Upper lobe of left lung (tissue), 6 donors: ENCODE results near the gene ATG2B. TPM values are rescaled to one million over a fixed set of nuclear protein-coding genes. Genes with fewer than 3 reads are reported as not detected.

Experiments used
- ATAC-seq, 2 donors: fragments of 200-7000 bp; cut with Tn5 transposase; one replicate each; pipeline ENCODE4 v1.9.1; 2022; ENCODE audit warnings: mild to moderate bottlenecking in 2 of 2, moderate library complexity in 2 of 2; ENCODE audit not compliant: low FRiP score in 2 of 2
- DNase-seq, 2 donors: peaks; one replicate each; pipeline ENCODE4 v3.0.0-alpha.2; 2019 to 2020
- H3K27ac ChIP-seq, 4 donors: fragments of 200-600 bp; sonication (generic); one replicate each; pipeline ENCODE4 v1.5.1; 2016 to 2019
- H3K27me3 ChIP-seq, 4 donors: fragments of 200-600 bp; sonication (generic); one replicate each; pipeline ENCODE4 v1.5.1; 2017 to 2019
- H3K36me3 ChIP-seq, 4 donors: fragments of 200-600 bp; sonication (generic); one replicate each; pipeline ENCODE4 v1.5.1; 2016 to 2019
- H3K4me1 ChIP-seq, 4 donors: fragments of 200-600 bp; sonication (generic); one replicate each; pipeline ENCODE4 v1.5.1; 2018 to 2019
- H3K4me3 ChIP-seq, 4 donors: fragments of 200-600 bp; sonication (generic); one replicate each; pipeline ENCODE4 v1.5.1; 2017 to 2019; ENCODE audit warnings: mild to moderate bottlenecking in 2 of 4, moderate library complexity in 1 of 4
- H3K9me3 ChIP-seq, 4 donors: fragments of 200-600 bp; sonication (generic); one replicate each; pipeline ENCODE4 v1.5.1; 2018 to 2019
- CTCF ChIP-seq, 6 experiments: fragments of 450-650 bp in 4 of 6; fragments of 200-600 bp in 2 of 6; sonication (generic) in 2 of 6; IDR thresholded peaks; one replicate each; pipeline ENCODE4 v1.5.1; 2016 to 2019; ENCODE audit warnings: antibody characterized with exemption in 6 of 6
- EP300 ChIP-seq, 4 donors: sonication (generic); formaldehyde crosslinking; IDR thresholded peaks; one replicate each; pipeline ENCODE4 v1.5.1; 2017; ENCODE audit warnings: antibody characterized with exemption in 4 of 4, control low read depth in 2 of 4
- POLR2A ChIP-seq, 4 donors: fragments of 450-650 bp; IDR thresholded peaks; one replicate each; pipeline ENCODE4 v1.5.1; 2016 to 2017; ENCODE audit warnings: antibody characterized with exemption in 4 of 4, mild to moderate bottlenecking in 2 of 4
- POLR2AphosphoS5 ChIP-seq, 2 donors: sonication (generic); formaldehyde crosslinking; IDR thresholded peaks; one replicate each; pipeline ENCODE4 v1.5.1; 2017; ENCODE audit warnings: antibody characterized with exemption in 2 of 2
- WGBS, 2 donors: methylation state at CpG; one replicate each; pipeline ENCODE4 v1.1.5; 2017 to 2018; 5-methylcytosine and 5-hydroxymethylcytosine counted together
- total RNA-seq, 6 donors: library from RNA; depleted of rRNA in 4 of 6; stranded (reverse); fragments of >200 nt in 4 of 6; gene quantifications; one replicate each; pipeline versions ENCODE4 v1.1.0 to v1.2.1, GENCODE V29; 2016 to 2021
- donor health status: DM: no; HTN: no; CAD: no; lungs with moderate emphysema.
- donor health status: DM: no; HTN: yes; CAD: no; lungs with severe emphysema.

The ATG2B gene
- total RNA-seq, 6 donors from 2014 or later: 18.1 to 79.6 (median 20.0) TPM

- Histone ChIP-seq H3K4me1 (peaks cover 11 to 17% (median 13%) of the 10 kb centered on the region in 4 donors), H3K4me3 (peak overlapping the region; percentile 55 to 87 (median 78)), H3K27me3 (no peaks in the 10 kb centered on the region), H3K36me3 (peaks cover 0 to 4% (median 0%) of the 10 kb centered on the region in 4 donors), H3K9me3 (no peaks in the 10 kb centered on the region), H3K27ac (peak overlapping the region in 3 of 4 donors; percentile 54 to 73 (median 67))
- 0 to 1% methylated on average over 2 to 34 of the region's 79 CpGs for WGBS, 2 donors
- TF ChIP-seq CTCF (IDR thresholded peaks at IDR 0.05) (peak in 3 of 6 experiments; percentile 7 to 36 (median 25)), EP300 (IDR thresholded peaks at IDR 0.05) (no peak), POLR2AphosphoS5 (IDR thresholded peaks at IDR 0.05) (peak in 1 of 2 donors; percentile 3)
- ATAC-seq (peak; percentile 99 to 100), DNase-seq (peak; percentile 99 to 100)
These were observed 28.4 kb upstream of the ATG2B start for GRCh38 chr14:96391293-96392118.

- H3K27ac ChIP-seq: peak overlapping the region in 3 of 4 donors; percentile 39 to 54 (median 42)
- TF ChIP-seq CTCF (IDR thresholded peaks at IDR 0.05): no peak
- no peak for TF ChIP-seq POLR2A (IDR thresholded peaks at IDR 0.05)
- TF ChIP-seq EP300 (IDR thresholded peaks at IDR 0.05): no peak
These were observed 27.8 kb upstream of the ATG2B start for GRCh38 chr14:96390965-96391292.

DNA sequence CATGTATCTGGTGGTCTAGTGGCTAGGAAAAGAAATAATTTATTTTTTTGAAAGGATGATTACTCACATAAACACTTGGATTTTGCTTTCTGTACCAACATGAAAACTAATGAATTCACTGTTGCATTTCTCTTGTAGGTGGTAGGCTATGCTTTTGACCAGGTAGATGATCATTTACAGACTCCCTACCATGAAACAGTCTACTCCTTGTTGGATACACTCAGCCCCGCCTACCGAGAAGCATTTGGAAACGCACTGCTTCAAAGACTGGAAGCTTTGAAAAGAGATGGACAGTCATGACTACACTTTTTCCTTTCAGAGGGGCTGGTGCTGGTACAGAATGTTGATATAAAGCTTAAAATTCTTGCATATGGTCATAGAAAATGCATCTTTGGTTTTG is 22.2 kb upstream of the ATG2B start:
- TF ChIP-seq POLR2A (IDR thresholded peaks at IDR 0.05) (no peak), POLR2AphosphoS5 (IDR thresholded peaks at IDR 0.05) (no peak), EP300 (IDR thresholded peaks at IDR 0.05) (no peak), CTCF (IDR thresholded peaks at IDR 0.05) (no peak)
- ATAC-seq (no peak), DNase-seq (no peak)
- no peak overlapping the region for H3K4me3 ChIP-seq
- peaks cover 0 to under 1% (median 0%) of the 10 kb centered on the region in 4 donors for H3K4me1 ChIP-seq
- H3K9me3 ChIP-seq: no peaks in the 10 kb centered on the region
- no peaks in the 10 kb centered on the region for H3K27me3 ChIP-seq
- H3K27ac ChIP-seq: no peak overlapping the region
- 94 to 100% methylated on average over 3 of the region's 3 CpGs for WGBS, 2 donors
- H3K36me3 ChIP-seq: peaks cover 0 to 43% (median 4%) of the 10 kb centered on the region in 4 donors

More at GRCh38 chr14:96390965-96391292, 27.8 kb upstream of the ATG2B start:
- WGBS, 2 donors: 5 to 20% methylated on average over 3 to 13 of the region's 13 CpGs
- peaks cover 11 to 17% (median 13%) of the 10 kb centered on the region in 4 donors for H3K4me1 ChIP-seq
- no peaks in the 10 kb centered on the region for H3K27me3 ChIP-seq
- H3K4me3 ChIP-seq: peak overlapping the region; percentile 55 to 87 (median 69)
- DNase-seq (no peak), ATAC-seq (no peak)
- no peaks in the 10 kb centered on the region for H3K9me3 ChIP-seq
- H3K36me3 ChIP-seq: peaks cover 0 to 10% (median 0%) of the 10 kb centered on the region in 4 donors

GRCh38 chr14:96384740-96385139 is 21.6 kb upstream of the ATG2B start:
- H3K27me3 ChIP-seq: no peaks in the 10 kb centered on the region
- H3K36me3 ChIP-seq: peaks cover 0 to 43% (median 4%) of the 10 kb centered on the region in 4 donors
- H3K9me3 ChIP-seq: no peaks in the 10 kb centered on the region
- no peak overlapping the region for H3K4me3 ChIP-seq
- ATAC-seq: no peak
- TF ChIP-seq POLR2A (IDR thresholded peaks at IDR 0.05) (no peak), EP300 (IDR thresholded peaks at IDR 0.05) (no peak), POLR2AphosphoS5 (IDR thresholded peaks at IDR 0.05) (no peak), CTCF (IDR thresholded peaks at IDR 0.05) (no peak)
- H3K27ac ChIP-seq: no peak overlapping the region
- DNase-seq: no peak
- WGBS, 2 donors: 92 to 94% methylated on average over 1 of the region's 1 CpG
- H3K4me1 ChIP-seq: no peaks in the 10 kb centered on the region
